PC-3 (cell line): ENCODE data around the gene STX7. TPM values are rescaled to one million over a fixed set of nuclear protein-coding genes. Genes with fewer than 3 reads are reported as not detected.

Source experiments
- ATAC-seq: fragments of 200-7000 bp; cut with Tn5 transposase; 2 replicates; pipeline ENCODE4 v1.9.1; 2020; ENCODE audit warnings: mild to moderate bottlenecking, moderate library complexity
- BruUV-seq: library from RNA; stranded (reverse); fragments of 400-500 nt; replicated peaks from 2 replicates; lab custom pipeline; 2021; lab: Mats Ljungman, UMichigan
- CTCF ChIA-PET: fragments of 300-600 bp; sonication (Branson Sonifier 250); formaldehyde crosslinking; loops from one replicate; lab custom pipeline; 2022; ENCODE audit warnings: antibody characterized with exemption; lab: Charles Lee
- POLR2A ChIA-PET: fragments of 300-600 bp; sonication (Branson Sonifier 250); formaldehyde crosslinking; loops from one replicate; lab custom pipeline; 2022; ENCODE audit warnings: antibody characterized with exemption; ENCODE audit not compliant: unreplicated experiment; lab: Charles Lee
- DNase-seq: peaks from one replicate; pipeline ENCODE4 v3.0.0-alpha.2; 2015
- H2AFZ ChIP-seq: fragments of 300-600 bp; sonication (generic); 2 replicates; pipeline ENCODE4 v1.6.0; 2016; ENCODE audit warnings: antibody characterized with exemption, low read length
- H3F3A ChIP-seq: fragments of 300-600 bp; sonication (generic); one replicate; pipeline ENCODE4 v1.6.0; 2017; ENCODE audit warnings: antibody characterized with exemption, low read length, control low read depth, mild to moderate bottlenecking; ENCODE audit not compliant: unreplicated experiment
- H3K27ac ChIP-seq: fragments of 300-600 bp; sonication (generic); 2 replicates; pipeline ENCODE4 v1.5.1; 2016; ENCODE audit warnings: mild to moderate bottlenecking, low read length
- H3K27me3 ChIP-seq: fragments of 300-600 bp; sonication (generic); 2 replicates; pipeline ENCODE4 v1.6.1; 2016; ENCODE audit warnings: low read length, mixed read lengths
- H3K36me3 ChIP-seq: fragments of 300-600 bp; sonication (generic); 2 replicates; pipeline ENCODE4 v1.6.1; 2016; ENCODE audit warnings: low read depth, mixed run types, low read length, mixed read lengths
- H3K4me1 ChIP-seq: fragments of 300-600 bp; sonication (generic); 2 replicates; pipeline ENCODE4 v1.5.1; 2016; ENCODE audit warnings: low read length; ENCODE audit not compliant: insufficient read depth
- H3K4me2 ChIP-seq: fragments of 300-600 bp; sonication (generic); 2 replicates; pipeline ENCODE4 v1.6.0; 2016; ENCODE audit warnings: low read length
- H3K4me3 ChIP-seq: fragments of 300-600 bp; sonication (generic); 2 replicates; pipeline ENCODE4 v1.5.1; 2016; ENCODE audit warnings: mild to moderate bottlenecking, low read length, mixed read lengths
- H3K79me2 ChIP-seq: fragments of 300-600 bp; sonication (generic); 2 replicates; pipeline ENCODE4 v1.6.1; 2017; ENCODE audit warnings: low read length, mixed read lengths
- H3K9ac ChIP-seq: fragments of 300-600 bp; sonication (generic); 2 replicates; pipeline ENCODE4 v1.6.0; 2016; ENCODE audit warnings: mild to moderate bottlenecking, low read length
- H3K9me2 ChIP-seq: fragments of 300-600 bp; sonication (generic); replicated peaks from 2 replicates; pipeline ENCODE4 v1.6.1; 2016; ENCODE audit warnings: mixed run types, low read length, mixed read lengths
- H3K9me3 ChIP-seq: fragments of 300-600 bp; sonication (generic); 2 replicates; pipeline ENCODE4 v1.6.1; 2016; ENCODE audit warnings: low read length, mixed read lengths
- H4K20me1 ChIP-seq: fragments of 300-600 bp; sonication (generic); 2 replicates; pipeline ENCODE4 v1.6.1; 2016; ENCODE audit warnings: low read length, mixed read lengths
- CTCF ChIP-seq: fragments of 300-600 bp; sonication (generic); conservative IDR thresholded peaks from 2 replicates; pipeline ENCODE4 v1.5.1; 2017; ENCODE audit warnings: antibody characterized with exemption, low read depth, mild to moderate bottlenecking, low read length
- EZH2 ChIP-seq: fragments of 300-600 bp; sonication (generic); IDR thresholded peaks from one replicate; pipeline ENCODE4 v1.6.1; 2017; ENCODE audit warnings: antibody characterized with exemption, mild to moderate bottlenecking, low read length; ENCODE audit not compliant: unreplicated experiment
- EZH2phosphoT487 ChIP-seq: fragments of 300-600 bp; sonication (generic); IDR thresholded peaks from 2 replicates; pipeline ENCODE4 v1.6.1; 2018; ENCODE audit warnings: mild to moderate bottlenecking, antibody characterized with exemption, low read length, borderline replicate concordance
- intact Hi-C: fragments of 100-400 bp; cut with micrococcal nuclease; formaldehyde crosslinking; loops from 2 replicates; pipeline ENCODE4 v1.9.0; 2023
- total RNA-seq: library from RNA; depleted of rRNA; stranded (reverse); fragments of >200 nt; gene quantifications from 2 replicates; pipeline ENCODE4 v1.2.3, GENCODE V29; 2014

The STX7 gene
- total RNA-seq, 1 experiment from 2014 or later = 27.4 TPM

GRCh38 chr6:132525866-132526265 is 12.9 kb upstream of the STX7 start:
- intact Hi-C loops = loop anchor here (10.0 kb wide), 1 partner anchor 269 kb away; the partner anchor contains the start of gene SLC18B1
- DNase-seq (no peak), ATAC-seq (no peak)
- no peak overlapping the region for H2AFZ ChIP-seq
- no peaks in the 10 kb centered on the region for H3K79me2 ChIP-seq
- no peak overlapping the region for H3K9ac ChIP-seq
- peaks cover 55% of the 10 kb centered on the region for H3K4me1 ChIP-seq
- H4K20me1 ChIP-seq = no peaks in the 10 kb centered on the region
- no TSS peak for BruUV-seq
- no peak for TF ChIP-seq CTCF
- no peak for TF ChIP-seq EZH2phosphoT487
- TF ChIP-seq EZH2 = no peak
- H3K27ac ChIP-seq = no peak overlapping the region
- H3K4me2 ChIP-seq = no peak overlapping the region
- H3K9me3 ChIP-seq = no peaks in the 10 kb centered on the region
- no peak overlapping the region for H3K4me3 ChIP-seq
- no peaks in the 10 kb centered on the region for H3K36me3 ChIP-seq
- no peaks in the 10 kb centered on the region for H3K27me3 ChIP-seq
- no peaks in the 10 kb centered on the region for H3K9me2 ChIP-seq
- ChIA-PET CTCF (no interaction called here), POLR2A (no interaction called here)
- no peaks in the 10 kb centered on the region for H3F3A ChIP-seq

- Histone ChIP-seq H3K9me3 (no peaks in the 10 kb centered on the region), H3F3A (no peaks in the 10 kb centered on the region), H3K36me3 (no peaks in the 10 kb centered on the region), H4K20me1 (no peaks in the 10 kb centered on the region), H3K9me2 (no peaks in the 10 kb centered on the region), H2AFZ (no peak overlapping the region), H3K4me1 (peaks cover 59% of the 10 kb centered on the region), H3K9ac (no peak overlapping the region), H3K4me2 (no peak overlapping the region), H3K27ac (peak overlapping the region; percentile 59; the same call in 1 of the 2 replicates), H3K4me3 (no peak overlapping the region), H3K79me2 (no peaks in the 10 kb centered on the region), H3K27me3 (no peaks in the 10 kb centered on the region)
- ChIA-PET POLR2A (no interaction called here), CTCF (no interaction called here)
- intact Hi-C loops = loop anchor here (10.0 kb wide), 1 partner anchor 270 kb away; the partner anchor contains the start of gene SLC18B1
- DNase-seq = no peak
- TF ChIP-seq EZH2phosphoT487 (no peak), EZH2 (no peak), CTCF (no peak)
- BruUV-seq = no TSS peak
- no peak for ATAC-seq
Observed at GRCh38 chr6:132524646-132525045, 11.7 kb upstream of the STX7 start.

- Histone ChIP-seq H3K9me3 (no peaks in the 10 kb centered on the region), H4K20me1 (no peaks in the 10 kb centered on the region), H3K79me2 (no peaks in the 10 kb centered on the region), H3K9me2 (no peaks in the 10 kb centered on the region), H2AFZ (no peak overlapping the region), H3K27ac (peak overlapping the region; percentile 59), H3K4me1 (peaks cover 33% of the 10 kb centered on the region), H3K9ac (peak overlapping the region; percentile 23; the same call in 1 of the 2 replicates), H3F3A (no peaks in the 10 kb centered on the region), H3K4me2 (peak overlapping the region; percentile 69), H3K36me3 (no peaks in the 10 kb centered on the region), H3K4me3 (no peak overlapping the region; the same call in 1 of the 2 replicates), H3K27me3 (no peaks in the 10 kb centered on the region)
- DNase-seq (peak; percentile 71), ATAC-seq (peak; percentile 48)
- CTCF ChIA-PET = no interaction called here
- no TSS peak for BruUV-seq
- no peak for TF ChIP-seq CTCF
- no peak for TF ChIP-seq EZH2
- no peak for TF ChIP-seq EZH2phosphoT487
- POLR2A ChIA-PET = no interaction called here
- intact Hi-C loops = loop anchor here (10.0 kb wide), 1 partner anchor 274 kb away; the partner anchor contains the start of gene SLC18B1
Observed at GRCh38 chr6:132520953-132521352, 8.0 kb upstream of the STX7 start.
